PC-9 (cell line): ENCODE measurements around the gene PRR3.

ENCODE experiments used
- EZH2 ChIP-seq: fragments of 200-600 bp; sonication (generic); IDR thresholded peaks from 2 replicates; pipeline ENCODE4 v1.8.0; 2017; ENCODE audit warnings: antibody characterized with exemption, low read depth
- TF ChIP-seq, protein P1 (sequence below): fragments of 200-600 bp; sonication (generic); conservative IDR thresholded peaks from 2 replicates; pipeline ENCODE4 v1.6.1; 2017; ENCODE audit warnings: mixed run types, antibody characterized with exemption, mild to moderate bottlenecking, moderate library complexity

GRCh38 chr6:30547454-30547853, 9.6 kb upstream of the PRR3 start:
- TF ChIP-seq, protein P1, sequence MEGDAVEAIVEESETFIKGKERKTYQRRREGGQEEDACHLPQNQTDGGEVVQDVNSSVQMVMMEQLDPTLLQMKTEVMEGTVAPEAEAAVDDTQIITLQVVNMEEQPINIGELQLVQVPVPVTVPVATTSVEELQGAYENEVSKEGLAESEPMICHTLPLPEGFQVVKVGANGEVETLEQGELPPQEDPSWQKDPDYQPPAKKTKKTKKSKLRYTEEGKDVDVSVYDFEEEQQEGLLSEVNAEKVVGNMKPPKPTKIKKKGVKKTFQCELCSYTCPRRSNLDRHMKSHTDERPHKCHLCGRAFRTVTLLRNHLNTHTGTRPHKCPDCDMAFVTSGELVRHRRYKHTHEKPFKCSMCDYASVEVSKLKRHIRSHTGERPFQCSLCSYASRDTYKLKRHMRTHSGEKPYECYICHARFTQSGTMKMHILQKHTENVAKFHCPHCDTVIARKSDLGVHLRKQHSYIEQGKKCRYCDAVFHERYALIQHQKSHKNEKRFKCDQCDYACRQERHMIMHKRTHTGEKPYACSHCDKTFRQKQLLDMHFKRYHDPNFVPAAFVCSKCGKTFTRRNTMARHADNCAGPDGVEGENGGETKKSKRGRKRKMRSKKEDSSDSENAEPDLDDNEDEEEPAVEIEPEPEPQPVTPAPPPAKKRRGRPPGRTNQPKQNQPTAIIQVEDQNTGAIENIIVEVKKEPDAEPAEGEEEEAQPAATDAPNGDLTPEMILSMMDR: no peak
- TF ChIP-seq EZH2: no peak
